Measurements from ENCODE around the gene DLG2.

Gene DLG2

GRCh38 chr11:83456566-83456965 is 2170.6 kb downstream of the DLG2 start:
- TF ChIP-seq SIN3A (IDR thresholded peaks at IDR 0.05; ENCODE audit: borderline replicate concordance, insufficient read depth, low read length) (no peak), FOXP2 (optimal IDR thresholded peaks at IDR 0.05; ENCODE audit: borderline replicate concordance, extremely low read depth, extremely low read length, insufficient read depth) (no peak), REST (IDR thresholded peaks at IDR 0.05; ENCODE audit: insufficient read depth in 1 of 2, low read depth in 2 of 2, low read length in 2 of 2) (no peak)

- TF ChIP-seq TAF1 (IDR thresholded peaks at IDR 0.05; ENCODE audit: borderline replicate concordance, insufficient read depth, low read length): no peak
- TF ChIP-seq FOXP2 (optimal IDR thresholded peaks at IDR 0.05; ENCODE audit: borderline replicate concordance, extremely low read depth, extremely low read length, insufficient read depth): no peak
- no peak for TF ChIP-seq POLR2AphosphoS5 (IDR thresholded peaks at IDR 0.05; ENCODE audit: low read depth, low read length)
- TF ChIP-seq SIN3A (IDR thresholded peaks at IDR 0.05; ENCODE audit: borderline replicate concordance, insufficient read depth, low read length): no peak
- no peak for TF ChIP-seq REST (IDR thresholded peaks at IDR 0.05; ENCODE audit: insufficient read depth in 1 of 2, low read depth in 2 of 2, low read length in 2 of 2)
These were observed 2171.1 kb downstream of the DLG2 start for GRCh38 chr11:83456075-83456474.

- no peak for TF ChIP-seq FOXP2 (optimal IDR thresholded peaks at IDR 0.05; ENCODE audit: borderline replicate concordance, extremely low read depth, extremely low read length, insufficient read depth)
- TF ChIP-seq REST (IDR thresholded peaks at IDR 0.05; ENCODE audit: insufficient read depth in 1 of 2, low read depth in 2 of 2, low read length in 2 of 2): no peak
- no peak for TF ChIP-seq SIN3A (IDR thresholded peaks at IDR 0.05; ENCODE audit: borderline replicate concordance, insufficient read depth, low read length)
- TF ChIP-seq POLR2AphosphoS5 (IDR thresholded peaks at IDR 0.05; ENCODE audit: low read depth, low read length): no peak
- TF ChIP-seq TAF1 (IDR thresholded peaks at IDR 0.05; ENCODE audit: borderline replicate concordance, insufficient read depth, low read length): no peak
These were observed 2171.8 kb downstream of the DLG2 start for GRCh38 chr11:83455356-83455755.

- TF ChIP-seq POLR2AphosphoS5 (IDR thresholded peaks at IDR 0.05; ENCODE audit: low read depth, low read length) (no peak), REST (IDR thresholded peaks at IDR 0.05; ENCODE audit: insufficient read depth in 1 of 2, low read depth in 2 of 2, low read length in 2 of 2) (no peak), SIN3A (IDR thresholded peaks at IDR 0.05; ENCODE audit: borderline replicate concordance, insufficient read depth, low read length) (no peak), TAF1 (IDR thresholded peaks at IDR 0.05; ENCODE audit: borderline replicate concordance, insufficient read depth, low read length) (no peak), FOXP2 (optimal IDR thresholded peaks at IDR 0.05; ENCODE audit: borderline replicate concordance, extremely low read depth, extremely low read length, insufficient read depth) (no peak)
These were observed 2172.5 kb downstream of the DLG2 start for GRCh38 chr11:83454674-83455073.

- no peak for TF ChIP-seq REST (IDR thresholded peaks at IDR 0.05; ENCODE audit: insufficient read depth in 1 of 2, low read depth in 2 of 2, low read length in 2 of 2)
- TF ChIP-seq SIN3A (IDR thresholded peaks at IDR 0.05; ENCODE audit: borderline replicate concordance, insufficient read depth, low read length): no peak
- no peak for TF ChIP-seq TAF1 (IDR thresholded peaks at IDR 0.05; ENCODE audit: borderline replicate concordance, insufficient read depth, low read length)
- TF ChIP-seq FOXP2 (optimal IDR thresholded peaks at IDR 0.05; ENCODE audit: borderline replicate concordance, extremely low read depth, extremely low read length, insufficient read depth): no peak
- no peak for TF ChIP-seq POLR2AphosphoS5 (IDR thresholded peaks at IDR 0.05; ENCODE audit: low read depth, low read length)
These were observed 2177.7 kb downstream of the DLG2 start for GRCh38 chr11:83449338-83449913.
